ENCODE measurements around the gene WNT4. TPM values are rescaled to one million over a fixed set of nuclear protein-coding genes. Genes with fewer than 3 reads are reported as not detected.

Gene WNT4
- total RNA-seq, 1 donor from 2014 or later, result not detected

- H3K27ac Mint-ChIP-seq, result no peak overlapping the region
Observed at GRCh38 chr1:22176258-22176657, 33.4 kb upstream of the WNT4 start.

DNA sequence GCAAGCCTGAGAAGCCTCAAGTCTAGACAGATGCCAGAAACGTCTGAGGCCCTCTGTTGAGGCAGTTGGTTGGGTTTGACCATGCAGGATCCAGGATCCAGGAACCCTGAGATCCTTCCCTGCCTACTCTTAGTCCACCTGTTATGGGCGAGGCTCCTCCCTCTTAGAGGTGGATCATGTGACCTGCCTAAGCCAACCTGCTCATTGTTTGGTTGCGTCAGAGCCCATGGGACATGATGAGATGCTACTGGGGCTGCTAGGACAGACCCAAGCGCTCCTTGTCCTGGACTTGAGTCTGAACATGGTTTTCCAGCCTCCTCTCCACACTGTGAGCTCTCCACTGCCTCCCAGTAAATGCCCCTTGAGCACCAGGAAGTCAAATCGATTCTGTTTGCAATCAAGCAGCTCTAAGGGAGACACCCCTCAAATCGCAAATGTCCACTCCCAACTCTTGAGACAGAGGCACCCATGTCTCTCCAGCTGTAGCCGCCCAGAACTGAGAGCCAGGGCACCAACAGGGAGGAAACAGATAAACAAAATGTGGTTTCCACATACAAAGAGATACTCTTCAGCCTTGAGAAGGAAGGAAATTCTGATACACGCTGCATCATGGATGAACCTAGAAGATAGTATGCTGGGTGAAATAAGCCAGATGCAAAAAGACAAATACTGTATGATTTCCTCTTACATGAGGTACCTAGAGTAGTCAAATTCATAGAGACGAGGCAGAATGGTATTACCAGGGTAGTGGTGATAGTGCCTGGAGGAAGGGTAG lies 31.7 kb upstream of the WNT4 start:
- Mint-ChIP-seq H3K36me3 (no peaks in the 10 kb centered on the region), H3K27ac (no peak overlapping the region), H3K4me3 (no peak overlapping the region), H3K9me3 (peaks cover 2% of the 10 kb centered on the region), H3K4me1 (peaks cover 20% of the 10 kb centered on the region), H3K27me3 (ENCODE audit: insufficient read depth, low read depth) (peaks cover 16% of the 10 kb centered on the region)
- no peaks in the 10 kb centered on the region for H3K9me3 ChIP-seq (ENCODE audit: low read depth)
- no peak overlapping the region for H3K4me3 ChIP-seq
- no peak overlapping the region for H3K9ac ChIP-seq
- H3K79me2 ChIP-seq (ENCODE audit: low read depth), result no peaks in the 10 kb centered on the region
- H3K27ac ChIP-seq, result no peak overlapping the region
- H3F3A ChIP-seq (ENCODE audit: low read depth), result no peaks in the 10 kb centered on the region
- H3K36me3 ChIP-seq, result no peaks in the 10 kb centered on the region
- TF ChIP-seq EZH2 (IDR thresholded peaks at IDR 0.05), result no peak
- TF ChIP-seq EZH2phosphoT487 (IDR thresholded peaks at IDR 0.05), result no peak
- TF ChIP-seq CTCF (IDR thresholded peaks at IDR 0.05), result no peak
- no peaks in the 10 kb centered on the region for H4K20me1 ChIP-seq (ENCODE audit: low read depth)
- no peaks in the 10 kb centered on the region for H3K4me1 ChIP-seq
- peaks cover 5% of the 10 kb centered on the region for H3K27me3 ChIP-seq
- H3K4me2 ChIP-seq, result no peak overlapping the region
- DNase-seq (ENCODE audit: low spot score), result no peak
- H2AFZ ChIP-seq (replicated peaks), result no peak overlapping the region

More at GRCh38 chr1:22176258-22176657, 33.4 kb upstream of the WNT4 start:
- Histone ChIP-seq H3K9ac (no peak overlapping the region), H3K9me3 (ENCODE audit: low read depth) (no peaks in the 10 kb centered on the region), H3F3A (ENCODE audit: low read depth) (no peaks in the 10 kb centered on the region), H4K20me1 (ENCODE audit: low read depth) (no peaks in the 10 kb centered on the region), H3K4me1 (no peaks in the 10 kb centered on the region), H3K36me3 (no peaks in the 10 kb centered on the region), H3K4me2 (no peak overlapping the region), H3K79me2 (ENCODE audit: low read depth) (no peaks in the 10 kb centered on the region), H3K27me3 (peaks cover 5% of the 10 kb centered on the region), H3K4me3 (no peak overlapping the region), H3K27ac (no peak overlapping the region), H2AFZ (replicated peaks) (no peak overlapping the region)
- Mint-ChIP-seq H3K4me1 (peaks cover 8% of the 10 kb centered on the region), H3K4me3 (no peak overlapping the region), H3K36me3 (no peaks in the 10 kb centered on the region), H3K9me3 (no peaks in the 10 kb centered on the region), H3K27me3 (ENCODE audit: insufficient read depth, low read depth) (peaks cover 15% of the 10 kb centered on the region)
- DNase-seq (ENCODE audit: low spot score), result no peak
- no peak for TF ChIP-seq EZH2phosphoT487 (IDR thresholded peaks at IDR 0.05)
- TF ChIP-seq EZH2 (IDR thresholded peaks at IDR 0.05), result no peak
- TF ChIP-seq CTCF (IDR thresholded peaks at IDR 0.05), result no peak

- Histone ChIP-seq H3K27ac (no peak overlapping the region), H3K4me2 (no peak overlapping the region), H3K4me1 (no peaks in the 10 kb centered on the region), H3K9me3 (ENCODE audit: low read depth) (no peaks in the 10 kb centered on the region), H2AFZ (replicated peaks) (no peak overlapping the region), H3K27me3 (peaks cover 5% of the 10 kb centered on the region), H4K20me1 (ENCODE audit: low read depth) (no peaks in the 10 kb centered on the region), H3K79me2 (ENCODE audit: low read depth) (no peaks in the 10 kb centered on the region), H3K4me3 (no peak overlapping the region), H3F3A (ENCODE audit: low read depth) (no peaks in the 10 kb centered on the region), H3K36me3 (no peaks in the 10 kb centered on the region), H3K9ac (no peak overlapping the region)
- H3K4me3 Mint-ChIP-seq, result no peak overlapping the region
- peaks cover 32% of the 10 kb centered on the region for H3K4me1 Mint-ChIP-seq
- no peak for DNase-seq (ENCODE audit: low spot score)
- peaks cover 2% of the 10 kb centered on the region for H3K9me3 Mint-ChIP-seq
- TF ChIP-seq CTCF (IDR thresholded peaks at IDR 0.05) (no peak), EZH2 (IDR thresholded peaks at IDR 0.05) (no peak)
- H3K27me3 Mint-ChIP-seq (ENCODE audit: insufficient read depth, low read depth), result peaks cover 17% of the 10 kb centered on the region
- H3K27ac Mint-ChIP-seq, result no peak overlapping the region
- no peaks in the 10 kb centered on the region for H3K36me3 Mint-ChIP-seq
Observed at GRCh38 chr1:22171951-22172715, 29.2 kb upstream of the WNT4 start.

Measured in neural progenitor cell (in vitro differentiated cells).